HEK293 (cell line): Measurements from ENCODE around the gene LSM3.

Experiments used
- CTCF ChIA-PET: fragments of 350-600 bp; formaldehyde crosslinking; extraction: SDS; loops from one replicate; lab custom pipeline; 2021; ENCODE audit warnings: antibody characterized with exemption; lab: Yijun Ruan, JAX
- POLR2A ChIA-PET: fragments of 300-600 bp; formaldehyde crosslinking; extraction: SDS; loops from one replicate; lab custom pipeline; 2020; ENCODE audit warnings: antibody characterized with exemption, inconsistent platforms; lab: Yijun Ruan, JAX
- H3K27ac ChIP-seq: fragments of 200-500 bp; sonication (Bioruptor generic); 2 replicates; pipeline ENCODE4 v1.5.1; 2014; ENCODE audit warnings: low read depth, low read length, control low read depth, inconsistent platforms; ENCODE audit errors: extremely low read depth
- H3K36me3 ChIP-seq, 2 experiments: fragments of 200-500 bp in 1 of 2; sonication (Bioruptor generic) in 1 of 2; 1 replicate in 1 of 2; 2 replicates in 1 of 2; pipeline ENCODE4 v1.5.1; 2014 to 2017; ENCODE audit warnings: inconsistent platforms in 2 of 2, low read length in 2 of 2; ENCODE audit not compliant: control insufficient read depth in 2 of 2, insufficient read depth in 1 of 2
- H3K4me1 ChIP-seq: fragments of 200-500 bp; sonication (Bioruptor generic); 2 replicates; pipeline ENCODE4 v1.5.1; 2014; ENCODE audit warnings: mild to moderate bottlenecking, low read length, inconsistent platforms; ENCODE audit not compliant: control insufficient read depth, insufficient read depth
- H3K4me3 ChIP-seq: 2 replicates; pipeline ENCODE4 v1.5.1; 2011; ENCODE audit warnings: low read depth, mild to moderate bottlenecking, control low read depth, low read length, moderate library complexity
- H3K9me3 ChIP-seq: fragments of 200-500 bp; sonication (Bioruptor generic); 2 replicates; pipeline ENCODE4 v1.5.1; 2014; ENCODE audit warnings: low read depth, low read length, inconsistent platforms; ENCODE audit not compliant: control insufficient read depth, insufficient read depth
- GFI1B ChIP-seq: fragments of 450-650 bp; formaldehyde crosslinking; IDR thresholded peaks from 2 replicates; pipeline ENCODE4 v1.5.1; 2016; ENCODE audit warnings: missing biosample characterization, missing genetic modification characterization
- GLI2 ChIP-seq: fragments of 450-650 bp; formaldehyde crosslinking; IDR thresholded peaks from 2 replicates; pipeline ENCODE4; 2017; ENCODE audit warnings: missing biosample characterization, missing genetic modification characterization, low read depth, borderline replicate concordance
- HOXC10 ChIP-seq: sonication (generic); formaldehyde crosslinking; IDR thresholded peaks from 2 replicates; pipeline ENCODE4 v1.8.1; 2023; ENCODE audit warnings: mild to moderate bottlenecking, missing genetic modification reagents
- KLF9 ChIP-seq: fragments of 450-650 bp; formaldehyde crosslinking; IDR thresholded peaks from 2 replicates; pipeline ENCODE4 v1.5.1; 2016; ENCODE audit warnings: missing biosample characterization, missing genetic modification characterization, low read depth
- SCRT1 ChIP-seq: fragments of 450-650 bp; formaldehyde crosslinking; IDR thresholded peaks from 2 replicates; pipeline ENCODE4 v1.5.1; 2016; ENCODE audit warnings: missing biosample characterization, missing genetic modification characterization, borderline replicate concordance
- TCF7L2 ChIP-seq: IDR thresholded peaks from 2 replicates; pipeline ENCODE4 v1.6.1; 2011; ENCODE audit warnings: low read depth, mild to moderate bottlenecking, inconsistent platforms, low read length, moderate library complexity, borderline replicate concordance
- ZNF114 ChIP-seq: fragments of 450-650 bp; formaldehyde crosslinking; IDR thresholded peaks from 2 replicates; pipeline ENCODE4 v1.5.0; 2017; ENCODE audit warnings: missing biosample characterization, missing genetic modification characterization
- ZNF133 ChIP-seq: fragments of 450-650 bp; formaldehyde crosslinking; IDR thresholded peaks from 2 replicates; pipeline ENCODE4 v1.5.1; 2016; ENCODE audit warnings: missing biosample characterization, missing genetic modification characterization
- ZNF16 ChIP-seq: fragments of 450-650 bp; formaldehyde crosslinking; IDR thresholded peaks from 2 replicates; pipeline ENCODE4 v1.5.1; 2016; ENCODE audit warnings: low read depth, missing biosample characterization, missing genetic modification characterization
- ZNF2 ChIP-seq: fragments of 450-650 bp; formaldehyde crosslinking; IDR thresholded peaks from 2 replicates; pipeline ENCODE4 v1.5.1; 2016; ENCODE audit warnings: missing biosample characterization, missing genetic modification characterization
- ZNF23 ChIP-seq: fragments of 450-650 bp; formaldehyde crosslinking; IDR thresholded peaks from 2 replicates; pipeline ENCODE4 v1.5.1; 2016; ENCODE audit warnings: missing biosample characterization, missing genetic modification characterization, borderline replicate concordance
- ZNF248 ChIP-seq: fragments of 450-650 bp; formaldehyde crosslinking; IDR thresholded peaks from 2 replicates; pipeline ENCODE4 v1.5.1; 2017; ENCODE audit warnings: missing biosample characterization, missing genetic modification characterization
- ZNF292 ChIP-seq: fragments of 450-650 bp; formaldehyde crosslinking; IDR thresholded peaks from 2 replicates; pipeline ENCODE4 v1.5.1; 2016; ENCODE audit warnings: low read depth, missing biosample characterization, missing genetic modification characterization, borderline replicate concordance
- ZNF302 ChIP-seq: fragments of 450-650 bp; formaldehyde crosslinking; IDR thresholded peaks from 2 replicates; pipeline ENCODE4 v1.5.1; 2016; ENCODE audit warnings: missing biosample characterization, missing genetic modification characterization, low read depth
- ZNF354C ChIP-seq: fragments of 450-650 bp; formaldehyde crosslinking; IDR thresholded peaks from 2 replicates; pipeline ENCODE4 v1.5.1; 2016; ENCODE audit warnings: missing biosample characterization, missing genetic modification characterization, low read depth, borderline replicate concordance
- ZNF394 ChIP-seq: fragments of 450-650 bp; formaldehyde crosslinking; IDR thresholded peaks from 2 replicates; pipeline ENCODE4 v1.5.1; 2016; ENCODE audit warnings: missing biosample characterization, missing genetic modification characterization, mild to moderate bottlenecking, moderate library complexity, borderline replicate concordance
- ZNF501 ChIP-seq: fragments of 450-650 bp; formaldehyde crosslinking; IDR thresholded peaks from 2 replicates; pipeline ENCODE4 v1.5.1; 2016; ENCODE audit warnings: missing biosample characterization, missing genetic modification characterization
- ZNF561 ChIP-seq: fragments of 450-650 bp; IDR thresholded peaks from 2 replicates; pipeline ENCODE4 v1.5.1; 2018; ENCODE audit warnings: missing biosample characterization, missing genetic modification characterization, borderline replicate concordance
- ZNF585B ChIP-seq: fragments of 450-650 bp; formaldehyde crosslinking; IDR thresholded peaks from 2 replicates; pipeline ENCODE4 v1.5.1; 2016; ENCODE audit warnings: missing biosample characterization, missing genetic modification characterization
- ZNF654 ChIP-seq: fragments of 450-650 bp; formaldehyde crosslinking; IDR thresholded peaks from 2 replicates; pipeline ENCODE4 v1.5.1; 2016; ENCODE audit warnings: low read depth, missing biosample characterization, missing genetic modification characterization
- ZNF747 ChIP-seq: fragments of 450-650 bp; formaldehyde crosslinking; IDR thresholded peaks from 2 replicates; pipeline ENCODE4 v1.5.1; 2016; ENCODE audit warnings: missing biosample characterization, missing genetic modification characterization
- TF ChIP-seq, protein P1 (sequence below): fragments of 450-650 bp; formaldehyde crosslinking; IDR thresholded peaks from 2 replicates; pipeline ENCODE4 v1.5.1; 2016; ENCODE audit warnings: missing biosample characterization, missing genetic modification characterization
- TF ChIP-seq, protein P2 (sequence below): fragments of 450-650 bp; IDR thresholded peaks from 2 replicates; pipeline ENCODE4 v1.5.1; 2018; ENCODE audit warnings: missing biosample characterization, missing genetic modification characterization
- TF ChIP-seq, protein P3 (sequence below): fragments of 450-650 bp; formaldehyde crosslinking; IDR thresholded peaks from 2 replicates; pipeline ENCODE4 v1.5.1; 2016; ENCODE audit warnings: missing biosample characterization, missing genetic modification characterization, low read depth
- TF ChIP-seq, protein P4 (sequence below): fragments of 450-650 bp; formaldehyde crosslinking; IDR thresholded peaks from 2 replicates; pipeline ENCODE4 v1.5.1; 2016; ENCODE audit warnings: missing biosample characterization, missing genetic modification characterization

LSM3 gene

DNA sequence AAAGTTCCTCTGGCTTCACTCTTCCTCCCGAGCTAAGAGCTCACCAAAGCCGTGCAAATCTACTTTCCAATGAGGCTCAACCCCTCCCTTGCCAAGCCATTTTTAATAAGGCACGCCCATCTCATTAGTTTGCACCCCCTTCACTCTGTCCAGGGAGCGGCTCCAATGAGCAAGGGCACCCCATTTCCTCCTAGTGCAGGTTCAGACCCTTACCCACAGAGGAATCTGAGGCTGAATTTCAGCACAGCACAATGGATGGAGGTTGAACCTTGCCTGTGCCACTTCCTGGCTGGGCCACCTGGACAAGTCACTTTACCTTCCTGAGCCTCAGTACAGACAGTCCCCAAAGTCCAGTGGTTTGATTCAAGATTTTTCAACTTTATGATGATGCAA is 25.7 kb upstream of the LSM3 start:
- Histone ChIP-seq H3K27ac (no peak overlapping the region), H3K9me3 (no peaks in the 10 kb centered on the region), H3K4me1 (no peaks in the 10 kb centered on the region), H3K36me3 (peaks cover 9 to 85% of the 10 kb centered on the region in 2 experiments; a peak in 2 of 3 replicates), H3K4me3 (no peak overlapping the region)
- TF ChIP-seq ZNF292 (tag by site-specific recombination), result no peak
- no peak for TF ChIP-seq GLI2
- TF ChIP-seq, protein P1, sequence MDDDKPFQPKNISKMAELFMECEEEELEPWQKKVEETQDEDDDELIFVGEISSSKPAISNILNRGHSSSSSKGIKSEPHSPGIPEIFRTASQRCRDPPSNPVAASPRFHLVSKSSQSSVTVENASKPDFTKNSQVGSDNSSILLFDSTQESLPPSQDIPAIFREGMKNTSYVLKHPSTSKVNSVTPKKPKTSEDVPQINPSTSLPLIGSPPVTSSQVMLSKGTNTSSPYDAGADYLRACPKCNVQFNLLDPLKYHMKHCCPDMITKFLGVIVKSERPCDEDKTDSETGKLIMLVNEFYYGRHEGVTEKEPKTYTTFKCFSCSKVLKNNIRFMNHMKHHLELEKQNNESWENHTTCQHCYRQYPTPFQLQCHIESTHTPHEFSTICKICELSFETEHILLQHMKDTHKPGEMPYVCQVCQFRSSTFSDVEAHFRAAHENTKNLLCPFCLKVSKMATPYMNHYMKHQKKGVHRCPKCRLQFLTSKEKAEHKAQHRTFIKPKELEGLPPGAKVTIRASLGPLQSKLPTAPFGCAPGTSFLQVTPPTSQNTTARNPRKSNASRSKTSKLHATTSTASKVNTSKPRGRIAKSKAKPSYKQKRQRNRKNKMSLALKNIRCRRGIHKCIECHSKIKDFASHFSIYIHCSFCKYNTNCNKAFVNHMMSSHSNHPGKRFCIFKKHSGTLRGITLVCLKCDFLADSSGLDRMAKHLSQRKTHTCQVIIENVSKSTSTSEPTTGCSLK, result no peak
- TF ChIP-seq, protein P2, sequence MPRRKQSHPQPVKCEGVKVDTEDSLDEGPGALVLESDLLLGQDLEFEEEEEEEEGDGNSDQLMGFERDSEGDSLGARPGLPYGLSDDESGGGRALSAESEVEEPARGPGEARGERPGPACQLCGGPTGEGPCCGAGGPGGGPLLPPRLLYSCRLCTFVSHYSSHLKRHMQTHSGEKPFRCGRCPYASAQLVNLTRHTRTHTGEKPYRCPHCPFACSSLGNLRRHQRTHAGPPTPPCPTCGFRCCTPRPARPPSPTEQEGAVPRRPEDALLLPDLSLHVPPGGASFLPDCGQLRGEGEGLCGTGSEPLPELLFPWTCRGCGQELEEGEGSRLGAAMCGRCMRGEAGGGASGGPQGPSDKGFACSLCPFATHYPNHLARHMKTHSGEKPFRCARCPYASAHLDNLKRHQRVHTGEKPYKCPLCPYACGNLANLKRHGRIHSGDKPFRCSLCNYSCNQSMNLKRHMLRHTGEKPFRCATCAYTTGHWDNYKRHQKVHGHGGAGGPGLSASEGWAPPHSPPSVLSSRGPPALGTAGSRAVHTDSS (tag by site-specific recombination), result no peak
- no peak for TF ChIP-seq TCF7L2
- TF ChIP-seq, protein P3, sequence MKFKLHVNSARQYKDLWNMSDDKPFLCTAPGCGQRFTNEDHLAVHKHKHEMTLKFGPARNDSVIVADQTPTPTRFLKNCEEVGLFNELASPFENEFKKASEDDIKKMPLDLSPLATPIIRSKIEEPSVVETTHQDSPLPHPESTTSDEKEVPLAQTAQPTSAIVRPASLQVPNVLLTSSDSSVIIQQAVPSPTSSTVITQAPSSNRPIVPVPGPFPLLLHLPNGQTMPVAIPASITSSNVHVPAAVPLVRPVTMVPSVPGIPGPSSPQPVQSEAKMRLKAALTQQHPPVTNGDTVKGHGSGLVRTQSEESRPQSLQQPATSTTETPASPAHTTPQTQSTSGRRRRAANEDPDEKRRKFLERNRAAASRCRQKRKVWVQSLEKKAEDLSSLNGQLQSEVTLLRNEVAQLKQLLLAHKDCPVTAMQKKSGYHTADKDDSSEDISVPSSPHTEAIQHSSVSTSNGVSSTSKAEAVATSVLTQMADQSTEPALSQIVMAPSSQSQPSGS (tag by site-specific recombination), result no peak
- TF ChIP-seq ZNF501 (tag by site-specific recombination), result no peak
- no peak for TF ChIP-seq GFI1B (tag by site-specific recombination)
- no peak for TF ChIP-seq ZNF133 (tag by site-specific recombination)
- TF ChIP-seq ZNF394 (tag by site-specific recombination), result no peak
- TF ChIP-seq HOXC10, result no peak
- no peak for TF ChIP-seq ZNF114
- CTCF ChIA-PET, result interaction anchor here (0.6 to 1.2 kb wide), 2 partner anchors 9 to 15 kb away, joined by 3 to 5 read pairs; no protein-coding TSS in a partner anchor
- POLR2A ChIA-PET, result interaction anchor here (1.0 to 1.4 kb wide), 2 partner anchors 8 to 26 kb away, joined by 3 to 4 read pairs; partner anchors contain the start of genes LSM3 and XPC

DNA sequence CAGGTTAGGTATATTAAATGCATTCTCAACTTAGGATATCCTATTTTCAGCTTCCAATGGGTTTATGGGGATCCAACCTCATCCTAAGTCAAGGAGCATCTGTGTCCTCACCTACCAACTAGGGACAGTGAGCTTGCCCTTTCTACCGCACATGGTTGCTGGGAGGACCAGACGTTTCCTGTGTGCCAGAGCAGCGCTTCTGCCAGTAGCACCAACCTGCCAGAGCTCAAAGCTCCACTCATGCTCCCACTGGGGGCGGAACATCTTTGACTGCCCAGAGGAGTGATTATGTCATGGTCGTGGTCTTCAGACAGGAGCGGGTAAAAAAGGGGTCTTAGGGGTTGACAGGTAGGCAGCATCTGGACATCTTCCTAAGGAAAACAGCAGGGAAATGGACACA is 25.0 kb upstream of the LSM3 start:
- ChIA-PET CTCF (interaction anchor here (1.2 kb wide), 1 partner anchor 8 kb away, joined by 5 read pairs; no protein-coding TSS in a partner anchor), POLR2A (interaction anchor here (1.4 kb wide), 1 partner anchor 9 kb away, joined by 3 read pairs; no protein-coding TSS in a partner anchor)
- H3K9me3 ChIP-seq, result no peaks in the 10 kb centered on the region
- no peak overlapping the region for H3K4me3 ChIP-seq
- TF ChIP-seq, protein P4, sequence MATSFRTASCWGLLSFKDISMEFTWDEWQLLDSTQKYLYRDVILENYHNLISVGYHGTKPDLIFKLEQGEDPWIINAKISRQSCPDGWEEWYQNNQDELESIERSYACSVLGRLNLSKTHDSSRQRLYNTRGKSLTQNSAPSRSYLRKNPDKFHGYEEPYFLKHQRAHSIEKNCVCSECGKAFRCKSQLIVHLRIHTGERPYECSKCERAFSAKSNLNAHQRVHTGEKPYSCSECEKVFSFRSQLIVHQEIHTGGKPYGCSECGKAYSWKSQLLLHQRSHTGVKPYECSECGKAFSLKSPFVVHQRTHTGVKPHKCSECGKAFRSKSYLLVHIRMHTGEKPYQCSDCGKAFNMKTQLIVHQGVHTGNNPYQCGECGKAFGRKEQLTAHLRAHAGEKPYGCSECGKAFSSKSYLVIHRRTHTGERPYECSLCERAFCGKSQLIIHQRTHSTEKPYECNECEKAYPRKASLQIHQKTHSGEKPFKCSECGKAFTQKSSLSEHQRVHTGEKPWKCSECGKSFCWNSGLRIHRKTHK (tag by site-specific recombination), result no peak
- TF ChIP-seq ZNF248 (tag by site-specific recombination) (no peak), ZNF2 (tag by site-specific recombination) (no peak), ZNF302 (tag by site-specific recombination) (no peak), KLF9 (tag by site-specific recombination) (no peak), ZNF561 (tag by site-specific recombination) (no peak), SCRT1 (no peak), ZNF23 (tag by site-specific recombination) (no peak), ZNF747 (no peak), ZNF133 (tag by site-specific recombination) (no peak), ZNF354C (tag by site-specific recombination) (no peak), ZNF16 (tag by site-specific recombination) (no peak), ZNF654 (tag by site-specific recombination) (no peak), ZNF585B (tag by site-specific recombination) (no peak)
- H3K36me3 ChIP-seq, result peaks cover 9 to 85% of the 10 kb centered on the region in 2 experiments
- no peaks in the 10 kb centered on the region for H3K4me1 ChIP-seq
- no peak overlapping the region for H3K27ac ChIP-seq
